Stimulated activated effector memory CD8-positive, alpha-beta T cell treated with anti-CD3 and anti-CD28 coated beads, Interleukin-12 subunit alpha, Interleukin-12 subunit beta, amount 100 ng/mL, for 72 hours (primary cell): ENCODE results near the gene HDHD5.

Source experiments
- ATAC-seq: fragments of 150-1000 bp; cut with Tn5 transposase; 2 replicates; pipeline ENCODE4 v1.10.0; 2021
- DNase-seq, 2 donors: peaks; one replicate each; pipeline ENCODE4 v3.0.0; 2021 to 2022; ENCODE audit warnings: low spot score in 2 of 2
- H3K27ac Mint-ChIP-seq: one replicate; pipeline ENCODE4 v1.8.0; 2022; ENCODE audit warnings: mild to moderate bottlenecking, mixed read lengths
- H3K36me3 Mint-ChIP-seq: one replicate; pipeline ENCODE4 v1.8.0; 2022; ENCODE audit warnings: mild to moderate bottlenecking, mixed read lengths
- H3K4me1 Mint-ChIP-seq: one replicate; pipeline ENCODE4 v1.8.0; 2022; ENCODE audit warnings: mixed read lengths
- H3K4me3 Mint-ChIP-seq: one replicate; pipeline ENCODE4 v1.8.0; 2022; ENCODE audit warnings: mild to moderate bottlenecking, mixed read lengths
- H3K9me3 Mint-ChIP-seq: one replicate; pipeline ENCODE4 v1.8.0; 2022; ENCODE audit warnings: mixed read lengths

Gene HDHD5

GRCh38 chr22:17158568-17159503 is at the start of gene HDHD5:
Gene HDHD5, minus strand, starts transcription at chr22:17159277. Its CDS starts 26 bp downstream, at chr22:17159251.
- peak; percentile 91 for ATAC-seq
- DNase-seq, result peak; percentile 77 to 89
- Mint-ChIP-seq H3K27ac (peak within 1 kb of the TSS; percentile 87), H3K36me3 (peaks cover 26% of the 10 kb centered on the region), H3K4me3 (peak within 1 kb of the TSS; percentile 79), H3K4me1 (peaks cover 15% of the 10 kb centered on the region), H3K9me3 (no peaks in the 10 kb centered on the region)

- H3K36me3 Mint-ChIP-seq, result peaks cover 25% of the 10 kb centered on the region
- H3K27ac Mint-ChIP-seq, result no peak overlapping the region
- DNase-seq (no peak), ATAC-seq (no peak)
- H3K4me1 Mint-ChIP-seq, result peaks cover 8% of the 10 kb centered on the region
- H3K9me3 Mint-ChIP-seq, result no peaks in the 10 kb centered on the region
- H3K4me3 Mint-ChIP-seq, result no peak overlapping the region
Observed at GRCh38 chr22:17205432-17205831, 46.4 kb upstream of the HDHD5 start.

GRCh38 chr22:17201285-17201945 is 42.3 kb upstream of the HDHD5 start:
- H3K9me3 Mint-ChIP-seq, result no peaks in the 10 kb centered on the region
- DNase-seq (no peak), ATAC-seq (no peak)
- no peak overlapping the region for H3K27ac Mint-ChIP-seq
- peaks cover 8% of the 10 kb centered on the region for H3K4me1 Mint-ChIP-seq
- peaks cover 30% of the 10 kb centered on the region for H3K36me3 Mint-ChIP-seq
- H3K4me3 Mint-ChIP-seq, result no peak overlapping the region

- H3K27ac Mint-ChIP-seq, result peak overlapping the region; percentile 54
- peaks cover 8% of the 10 kb centered on the region for H3K4me1 Mint-ChIP-seq
- H3K36me3 Mint-ChIP-seq, result peaks cover 25% of the 10 kb centered on the region
- no peak overlapping the region for H3K4me3 Mint-ChIP-seq
- H3K9me3 Mint-ChIP-seq, result no peaks in the 10 kb centered on the region
- DNase-seq (no peak), ATAC-seq (no peak)
Observed at GRCh38 chr22:17199003-17199731, 40.1 kb upstream of the HDHD5 start.

- DNase-seq (no peak), ATAC-seq (no peak)
- Mint-ChIP-seq H3K27ac (no peak overlapping the region), H3K9me3 (no peaks in the 10 kb centered on the region), H3K4me3 (no peak overlapping the region), H3K36me3 (peaks cover 25% of the 10 kb centered on the region), H3K4me1 (peaks cover 8% of the 10 kb centered on the region)
Observed at GRCh38 chr22:17198170-17199002, 39.3 kb upstream of the HDHD5 start.

- Mint-ChIP-seq H3K4me3 (no peak overlapping the region), H3K27ac (peak overlapping the region; percentile 67), H3K9me3 (no peaks in the 10 kb centered on the region), H3K36me3 (peaks cover 11% of the 10 kb centered on the region), H3K4me1 (peaks cover 7% of the 10 kb centered on the region)
- DNase-seq (no peak), ATAC-seq (peak; percentile 8)
Observed at GRCh38 chr22:17194213-17194612, 35.1 kb upstream of the HDHD5 start.

- no peak for DNase-seq
- no peak overlapping the region for H3K4me3 Mint-ChIP-seq
- no peaks in the 10 kb centered on the region for H3K9me3 Mint-ChIP-seq
- peaks cover 7% of the 10 kb centered on the region for H3K4me1 Mint-ChIP-seq
- H3K27ac Mint-ChIP-seq, result peak overlapping the region; percentile 67
- peaks cover 27% of the 10 kb centered on the region for H3K36me3 Mint-ChIP-seq
- no peak for ATAC-seq
Observed at GRCh38 chr22:17192186-17192585, 33.1 kb upstream of the HDHD5 start.

- peaks cover 21% of the 10 kb centered on the region for H3K36me3 Mint-ChIP-seq
- H3K4me3 Mint-ChIP-seq, result no peak overlapping the region
- DNase-seq (no peak), ATAC-seq (no peak)
- no peaks in the 10 kb centered on the region for H3K9me3 Mint-ChIP-seq
- no peak overlapping the region for H3K27ac Mint-ChIP-seq
- H3K4me1 Mint-ChIP-seq, result peaks cover 7% of the 10 kb centered on the region
Observed at GRCh38 chr22:17191163-17191784, 32.2 kb upstream of the HDHD5 start.

- H3K4me3 Mint-ChIP-seq, result no peak overlapping the region
- peaks cover 25% of the 10 kb centered on the region for H3K36me3 Mint-ChIP-seq
- peaks cover 7% of the 10 kb centered on the region for H3K4me1 Mint-ChIP-seq
- no peak for ATAC-seq
- no peak overlapping the region for H3K27ac Mint-ChIP-seq
- no peak for DNase-seq
- no peaks in the 10 kb centered on the region for H3K9me3 Mint-ChIP-seq
Observed at GRCh38 chr22:17190702-17191101, 31.6 kb upstream of the HDHD5 start.

- ATAC-seq (no peak), DNase-seq (no peak)
- Mint-ChIP-seq H3K4me3 (no peak overlapping the region), H3K27ac (no peak overlapping the region), H3K36me3 (no peaks in the 10 kb centered on the region), H3K4me1 (no peaks in the 10 kb centered on the region), H3K9me3 (no peaks in the 10 kb centered on the region)
Observed at GRCh38 chr22:17176715-17177114, 17.6 kb upstream of the HDHD5 start.

- Mint-ChIP-seq H3K4me1 (no peaks in the 10 kb centered on the region), H3K9me3 (no peaks in the 10 kb centered on the region), H3K36me3 (no peaks in the 10 kb centered on the region), H3K27ac (peak overlapping the region; percentile 78), H3K4me3 (peak overlapping the region; percentile 80)
- DNase-seq (no peak), ATAC-seq (no peak)
Observed at GRCh38 chr22:17172029-17172833, 13.2 kb upstream of the HDHD5 start.

GRCh38 chr22:17171153-17172028 is 12.3 kb upstream of the HDHD5 start:
- Mint-ChIP-seq H3K4me3 (peak overlapping the region; percentile 80), H3K9me3 (no peaks in the 10 kb centered on the region), H3K4me1 (no peaks in the 10 kb centered on the region), H3K27ac (peak overlapping the region; percentile 78), H3K36me3 (no peaks in the 10 kb centered on the region)
- DNase-seq (peak; percentile 88 to 96), ATAC-seq (peak; percentile 97)

- Mint-ChIP-seq H3K9me3 (no peaks in the 10 kb centered on the region), H3K4me3 (no peak overlapping the region), H3K4me1 (no peaks in the 10 kb centered on the region), H3K36me3 (no peaks in the 10 kb centered on the region), H3K27ac (no peak overlapping the region)
- DNase-seq (no peak), ATAC-seq (no peak)
Observed at GRCh38 chr22:17167486-17167885, 8.4 kb upstream of the HDHD5 start.
